Measurements from ENCODE around the gene PACRG. TPM values are rescaled to one million over a fixed set of nuclear protein-coding genes. Genes with fewer than 3 reads are reported as not detected.

PACRG gene
- total RNA-seq, 1 donor = under 0.01 TPM

DNA sequence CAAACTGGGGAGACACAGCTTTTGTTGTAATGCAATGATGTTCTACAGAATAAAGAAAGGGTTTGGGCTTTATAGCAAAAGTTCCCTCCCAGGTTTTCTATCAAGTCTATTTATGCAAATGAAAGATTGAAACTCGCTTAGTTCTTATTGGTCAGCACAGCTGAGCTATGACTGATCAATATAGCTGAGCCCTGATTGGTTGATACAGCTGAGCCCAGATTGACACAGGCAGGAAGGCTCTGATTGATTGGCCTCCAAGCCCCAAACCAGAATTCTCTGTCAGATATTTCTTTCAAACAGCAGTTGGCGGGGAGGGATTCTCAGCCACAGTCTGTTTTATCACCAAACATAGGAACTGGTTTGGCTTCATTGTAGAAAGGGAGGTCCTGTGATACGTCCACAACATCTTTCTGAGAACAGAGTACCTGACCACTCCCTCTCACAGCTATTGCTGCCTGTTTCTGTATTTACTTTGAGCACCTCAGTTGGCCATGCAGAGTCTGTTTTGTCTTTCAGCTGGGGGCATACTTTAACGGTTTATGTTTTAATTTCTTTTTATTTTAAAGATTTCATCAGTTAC is 223.5 kb downstream of the PACRG start:
- no peak overlapping the region for H3K4me3 ChIP-seq (ENCODE audit: low read depth, low read length)
- TF ChIP-seq, protein P1, sequence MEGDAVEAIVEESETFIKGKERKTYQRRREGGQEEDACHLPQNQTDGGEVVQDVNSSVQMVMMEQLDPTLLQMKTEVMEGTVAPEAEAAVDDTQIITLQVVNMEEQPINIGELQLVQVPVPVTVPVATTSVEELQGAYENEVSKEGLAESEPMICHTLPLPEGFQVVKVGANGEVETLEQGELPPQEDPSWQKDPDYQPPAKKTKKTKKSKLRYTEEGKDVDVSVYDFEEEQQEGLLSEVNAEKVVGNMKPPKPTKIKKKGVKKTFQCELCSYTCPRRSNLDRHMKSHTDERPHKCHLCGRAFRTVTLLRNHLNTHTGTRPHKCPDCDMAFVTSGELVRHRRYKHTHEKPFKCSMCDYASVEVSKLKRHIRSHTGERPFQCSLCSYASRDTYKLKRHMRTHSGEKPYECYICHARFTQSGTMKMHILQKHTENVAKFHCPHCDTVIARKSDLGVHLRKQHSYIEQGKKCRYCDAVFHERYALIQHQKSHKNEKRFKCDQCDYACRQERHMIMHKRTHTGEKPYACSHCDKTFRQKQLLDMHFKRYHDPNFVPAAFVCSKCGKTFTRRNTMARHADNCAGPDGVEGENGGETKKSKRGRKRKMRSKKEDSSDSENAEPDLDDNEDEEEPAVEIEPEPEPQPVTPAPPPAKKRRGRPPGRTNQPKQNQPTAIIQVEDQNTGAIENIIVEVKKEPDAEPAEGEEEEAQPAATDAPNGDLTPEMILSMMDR (IDR thresholded peaks at IDR 0.05; ENCODE audit: insufficient read depth, low read depth, low read length) = no peak
- no peak for DNase-seq (ENCODE audit: low read depth)

DNA sequence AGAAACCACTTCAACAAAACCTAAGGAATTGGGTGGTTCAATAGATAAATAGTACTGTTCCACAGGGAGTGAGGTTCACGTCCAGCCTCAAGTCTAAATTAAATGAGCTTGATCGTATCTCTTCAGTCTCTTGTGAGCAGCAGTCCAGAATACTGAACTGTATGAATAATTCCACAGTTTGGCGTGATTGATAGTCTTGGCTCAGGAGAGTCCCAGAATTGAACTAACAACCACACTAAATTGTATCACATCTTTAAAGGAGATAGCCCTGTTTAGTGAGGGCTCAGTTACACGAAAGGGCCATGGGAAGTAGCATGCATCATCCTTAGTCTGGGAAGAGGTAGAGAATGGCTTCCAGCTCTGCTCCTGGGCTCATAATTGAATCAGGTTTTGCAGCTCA is 224.6 kb downstream of the PACRG start:
- DNase-seq (ENCODE audit: low read depth) = no peak
- TF ChIP-seq, protein P1 (IDR thresholded peaks at IDR 0.05; ENCODE audit: insufficient read depth, low read depth, low read length) = no peak
- no peak overlapping the region for H3K4me3 ChIP-seq (ENCODE audit: low read depth, low read length)

DNA sequence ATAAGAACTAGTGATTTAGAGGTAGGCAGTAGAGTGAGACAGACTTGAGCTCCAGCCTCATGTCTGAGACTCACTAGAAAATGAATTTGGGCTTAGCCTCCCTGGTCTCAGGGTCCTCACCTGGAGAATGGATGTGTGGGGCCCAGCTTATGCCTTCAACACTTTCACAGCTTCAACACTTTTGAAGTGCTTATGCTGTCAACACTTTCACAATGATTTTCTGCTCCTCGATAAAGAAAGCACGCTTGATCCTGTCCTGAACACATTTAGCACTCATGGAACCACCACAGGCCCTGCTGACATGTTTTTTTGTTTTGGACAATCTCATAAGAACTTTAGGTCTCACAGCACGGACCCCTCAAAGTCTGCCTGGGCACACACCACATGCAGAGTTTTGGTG is 229.3 kb downstream of the PACRG start:
- no peak for DNase-seq (ENCODE audit: low read depth)
- H3K4me3 ChIP-seq (ENCODE audit: low read depth, low read length) = no peak overlapping the region
- TF ChIP-seq, protein P1 (IDR thresholded peaks at IDR 0.05; ENCODE audit: insufficient read depth, low read depth, low read length) = no peak

DNA sequence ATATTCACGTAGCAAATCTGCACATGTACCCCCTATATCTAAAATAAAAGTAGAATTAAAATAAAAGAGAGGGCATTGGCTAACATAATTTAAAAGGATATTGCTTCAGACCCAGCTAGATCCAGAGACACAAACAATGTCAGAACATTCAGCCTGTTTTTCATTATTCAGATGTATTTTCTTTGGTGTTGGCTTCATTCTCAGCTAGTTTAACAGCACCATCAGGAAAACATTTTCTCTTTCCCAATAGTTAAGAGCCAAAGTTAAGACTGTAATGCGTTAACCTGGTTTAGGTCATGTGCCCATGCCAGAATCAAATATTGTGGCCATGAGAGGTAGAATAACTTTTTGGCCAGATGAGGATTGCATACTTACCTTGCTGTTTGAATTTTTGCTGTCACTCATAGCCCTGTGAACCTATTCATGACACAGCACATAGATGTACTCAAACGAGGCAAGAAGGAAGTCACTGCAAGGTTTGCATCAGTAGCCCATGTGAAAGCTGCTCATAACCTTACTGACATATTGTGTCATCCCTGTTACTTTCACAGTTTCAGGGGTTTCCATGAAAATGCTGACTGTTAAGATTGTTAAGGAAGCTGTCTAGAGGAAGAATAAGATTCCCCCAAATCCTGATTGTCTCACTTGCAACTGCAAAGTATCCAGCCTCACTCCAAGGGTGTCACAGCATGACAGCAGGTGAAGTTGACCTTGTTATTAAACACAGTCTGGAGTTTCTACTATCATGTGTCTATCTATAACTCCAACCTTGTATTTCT is 233.1 kb downstream of the PACRG start:
- no peak overlapping the region for H3K4me3 ChIP-seq (ENCODE audit: low read depth, low read length)
- TF ChIP-seq, protein P1 (IDR thresholded peaks at IDR 0.05; ENCODE audit: insufficient read depth, low read depth, low read length) = no peak
- DNase-seq (ENCODE audit: low read depth) = no peak

DNA sequence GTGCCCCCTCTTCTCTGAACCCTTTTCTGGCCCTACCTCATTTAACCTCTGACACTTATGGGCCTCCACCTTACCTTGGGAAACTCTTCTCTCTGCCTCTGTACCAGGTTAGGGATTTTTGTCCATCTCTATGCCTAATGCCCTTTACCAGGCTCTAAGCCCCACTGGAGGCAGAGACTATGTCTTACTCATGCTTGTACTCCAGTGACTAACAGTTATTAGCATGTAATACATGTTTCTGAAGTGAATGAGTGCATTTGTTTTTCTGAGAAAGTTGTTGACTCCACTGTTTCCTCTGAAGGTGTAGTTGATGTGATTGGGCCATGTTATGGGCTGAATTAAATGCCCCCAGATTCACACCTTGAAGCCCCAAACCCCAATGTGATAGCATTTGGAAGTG is 234.3 kb downstream of the PACRG start:
- no peak overlapping the region for H3K4me3 ChIP-seq (ENCODE audit: low read depth, low read length)
- TF ChIP-seq, protein P1 (IDR thresholded peaks at IDR 0.05; ENCODE audit: insufficient read depth, low read depth, low read length) = no peak
- no peak for DNase-seq (ENCODE audit: low read depth)

DNA sequence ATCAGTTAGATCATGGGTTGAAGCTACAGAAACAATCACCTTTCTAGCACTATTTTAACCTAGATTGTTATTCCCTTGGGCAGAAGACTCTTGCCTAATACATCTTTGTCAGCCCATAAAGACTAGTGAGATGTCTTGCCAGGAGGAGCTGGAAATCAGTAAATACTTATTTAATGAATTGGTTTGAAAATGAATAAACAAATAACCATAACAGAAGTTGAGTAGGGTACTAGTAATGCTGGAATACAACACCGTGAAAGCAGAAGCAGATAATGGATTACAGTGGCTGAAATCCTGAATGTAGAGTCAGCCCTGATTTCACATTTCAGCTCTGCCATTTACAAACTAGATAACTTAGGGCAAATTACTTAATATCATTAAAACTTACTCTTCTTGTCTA is 236.1 kb downstream of the PACRG start:
- TF ChIP-seq, protein P1 (IDR thresholded peaks at IDR 0.05; ENCODE audit: insufficient read depth, low read depth, low read length) = no peak
- H3K4me3 ChIP-seq (ENCODE audit: low read depth, low read length) = no peak overlapping the region
- DNase-seq (ENCODE audit: low read depth) = peak; percentile 48

All from fibroblast of villous mesenchyme (primary cell).